ENCODE data around the gene NCKAP5.

The NCKAP5 gene

DNA sequence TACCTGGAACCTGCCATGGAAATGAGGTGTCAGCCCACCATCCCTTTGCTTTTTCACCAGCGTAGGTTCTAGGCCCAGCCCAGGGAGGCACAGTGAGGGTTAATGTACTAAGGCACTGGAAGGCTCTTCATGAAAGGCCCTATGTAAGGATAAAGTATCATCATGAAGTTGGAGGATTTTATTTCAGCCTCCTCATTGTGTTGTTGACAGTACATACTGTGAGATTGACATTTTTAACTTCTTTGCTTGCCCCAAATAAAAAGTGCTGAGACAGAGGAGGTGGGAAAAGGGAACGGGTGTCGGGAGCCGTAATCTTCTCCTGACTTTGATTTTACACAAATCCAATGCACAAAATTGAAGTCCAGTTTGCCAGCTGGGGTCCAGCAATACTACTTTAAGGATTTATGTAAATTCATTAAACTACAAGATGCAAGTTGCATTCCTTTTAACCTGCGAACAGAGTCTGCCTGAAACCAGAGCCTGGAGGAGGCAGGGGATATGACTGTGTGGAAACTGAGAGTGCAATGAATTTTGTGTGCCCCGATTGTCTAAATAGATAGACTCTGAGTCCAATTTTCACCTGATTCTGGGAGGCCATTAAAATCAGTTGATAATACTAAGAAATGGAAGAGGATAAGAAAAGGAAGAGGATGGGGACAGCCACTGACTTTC, 5.4 kb upstream of the NCKAP5 start:
- FAIRE-seq (no peak), DNase-seq (ENCODE audit: insufficient read length) (no peak)
- TF ChIP-seq POLR2AphosphoS5 (IDR thresholded peaks at IDR 0.05; ENCODE audit: low read depth, low read length) (no peak), POLR2A (IDR thresholded peaks at IDR 0.05; ENCODE audit: low read depth, low read length) (no peak), TAF1 (IDR thresholded peaks at IDR 0.05; ENCODE audit: borderline replicate concordance, low read depth, low read length) (no peak)

DNA sequence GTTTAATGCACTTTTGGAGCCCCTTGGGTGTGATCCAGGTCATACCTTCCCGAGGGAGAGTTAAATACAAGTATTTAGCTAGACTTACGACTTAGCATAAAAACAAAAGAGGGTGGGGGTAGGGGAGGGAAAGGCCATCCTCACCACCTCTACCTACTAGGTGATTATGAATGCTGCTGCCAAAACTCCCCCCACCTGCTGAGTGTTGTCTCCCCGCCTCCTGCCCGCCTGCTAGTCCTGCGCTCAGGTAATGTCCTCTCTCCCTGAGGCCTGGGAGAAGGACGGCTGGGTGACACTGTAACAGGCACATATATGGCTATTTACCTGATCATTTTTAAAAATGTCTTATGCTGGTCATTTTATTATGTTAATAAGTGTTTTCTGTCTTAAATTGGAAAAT, 3.0 kb upstream of the NCKAP5 start:
- DNase-seq (ENCODE audit: insufficient read length) (no peak), FAIRE-seq (no peak)

DNA sequence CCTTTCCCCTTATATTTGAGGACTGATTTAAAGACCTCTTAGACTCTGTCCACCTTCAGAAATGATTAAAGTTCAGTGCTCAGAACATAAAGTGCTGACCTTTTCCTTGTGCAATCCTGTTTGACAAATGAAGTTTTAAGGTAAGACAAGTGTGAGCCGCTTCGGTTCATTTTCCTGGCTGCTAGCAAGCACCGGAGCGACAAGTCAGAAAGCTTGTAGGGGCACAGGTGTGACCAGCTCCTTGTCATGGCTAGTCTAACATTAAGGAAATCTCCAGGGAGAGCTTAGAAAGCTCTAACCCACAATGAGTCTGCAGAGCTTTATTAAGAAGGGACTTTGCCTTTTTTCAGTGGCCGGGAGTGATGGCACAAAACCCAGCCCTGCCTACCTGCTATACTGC, 2.3 kb upstream of the NCKAP5 start:
- DNase-seq (ENCODE audit: insufficient read length) (no peak), FAIRE-seq (no peak)
- TF ChIP-seq TAF1 (IDR thresholded peaks at IDR 0.05; ENCODE audit: borderline replicate concordance, low read depth, low read length): no peak
- TF ChIP-seq POLR2A (IDR thresholded peaks at IDR 0.05; ENCODE audit: low read depth, low read length): no peak

More for the DNA sequence above, 3.0 kb upstream of the NCKAP5 start:
- no peak for TF ChIP-seq TAF1 (IDR thresholded peaks at IDR 0.05; ENCODE audit: borderline replicate concordance, low read depth, low read length)
- no peak for TF ChIP-seq POLR2AphosphoS5 (IDR thresholded peaks at IDR 0.05; ENCODE audit: low read depth, low read length)
- TF ChIP-seq POLR2A (IDR thresholded peaks at IDR 0.05; ENCODE audit: low read depth, low read length): no peak

DNA sequence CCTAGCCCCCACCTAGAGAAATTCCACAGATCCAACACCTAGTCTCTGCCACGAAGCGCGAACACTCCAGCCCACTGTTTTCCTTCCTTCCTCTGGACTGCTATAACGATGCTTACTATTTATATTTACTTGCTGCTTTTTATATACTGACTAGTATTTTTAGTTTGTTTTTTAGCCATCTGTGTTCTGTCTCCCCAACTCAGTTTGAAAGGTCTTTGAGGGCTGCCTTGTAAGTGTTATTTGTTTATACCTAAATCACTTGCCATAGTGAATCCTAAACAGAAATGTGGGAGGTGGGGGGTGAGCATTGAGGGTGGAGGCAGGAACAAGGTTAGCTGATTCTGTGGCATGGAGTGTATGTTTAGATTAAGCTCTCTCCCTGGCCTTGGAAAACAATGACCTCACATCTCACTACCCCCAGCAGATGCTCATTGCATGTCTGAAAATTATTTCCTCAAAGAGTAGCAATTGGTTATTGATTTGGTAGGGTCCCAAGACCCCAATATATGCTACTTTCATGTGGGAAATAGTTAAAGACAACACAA, 1.1 kb upstream of the NCKAP5 start:
- no peak for TF ChIP-seq TAF1 (IDR thresholded peaks at IDR 0.05; ENCODE audit: borderline replicate concordance, low read depth, low read length)
- TF ChIP-seq POLR2AphosphoS5 (IDR thresholded peaks at IDR 0.05; ENCODE audit: low read depth, low read length): no peak
- TF ChIP-seq POLR2A (IDR thresholded peaks at IDR 0.05; ENCODE audit: low read depth, low read length): no peak
- FAIRE-seq (no peak), DNase-seq (ENCODE audit: insufficient read length) (no peak)

DNA sequence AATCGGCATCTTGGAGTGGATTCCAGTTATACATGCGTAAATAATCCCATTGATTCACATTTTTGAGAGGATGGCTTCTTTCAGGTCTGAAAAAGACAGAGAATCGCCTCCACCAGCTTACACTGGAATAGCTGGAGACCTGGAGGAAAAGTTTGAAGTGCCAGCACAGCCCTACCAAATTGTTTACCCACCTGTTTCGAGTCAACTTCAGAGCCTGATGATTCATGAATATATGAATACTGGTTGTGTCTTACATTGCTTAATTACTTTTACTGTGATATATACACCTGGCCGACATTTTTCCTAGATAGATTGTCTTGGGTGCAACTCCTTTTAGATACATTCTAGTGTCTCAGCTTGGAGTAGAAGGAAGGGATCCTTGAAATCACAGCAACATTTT, 335 bp upstream of the NCKAP5 start:
- TF ChIP-seq POLR2AphosphoS5 (IDR thresholded peaks at IDR 0.05; ENCODE audit: low read depth, low read length) (no peak), POLR2A (IDR thresholded peaks at IDR 0.05; ENCODE audit: low read depth, low read length) (no peak), TAF1 (IDR thresholded peaks at IDR 0.05; ENCODE audit: borderline replicate concordance, low read depth, low read length) (no peak)
- DNase-seq (ENCODE audit: insufficient read length): no peak
- FAIRE-seq: no peak

DNA sequence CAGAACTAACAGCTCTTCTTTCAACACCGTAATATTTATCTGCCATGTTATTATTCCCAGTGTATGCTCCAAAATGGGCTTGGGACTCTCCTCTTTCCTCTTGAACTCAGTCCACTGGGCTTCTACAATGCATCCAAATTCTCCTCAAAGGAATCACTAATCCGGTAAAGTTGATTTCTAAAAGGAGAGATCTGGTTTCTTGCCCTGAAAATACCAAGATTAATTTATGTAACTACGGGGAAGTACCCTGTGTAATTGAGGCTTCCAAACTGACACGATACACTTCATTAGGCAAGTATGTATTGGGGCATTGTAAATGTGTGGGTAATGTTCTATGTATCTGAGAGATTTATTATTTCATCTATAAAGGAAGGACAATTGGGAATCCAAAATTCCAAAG, 5.7 kb downstream of the NCKAP5 start:
- DNase-seq (ENCODE audit: insufficient read length) (no peak), FAIRE-seq (no peak)
- TF ChIP-seq POLR2AphosphoS5 (IDR thresholded peaks at IDR 0.05; ENCODE audit: low read depth, low read length) (no peak), TAF1 (IDR thresholded peaks at IDR 0.05; ENCODE audit: borderline replicate concordance, low read depth, low read length) (no peak), POLR2A (IDR thresholded peaks at IDR 0.05; ENCODE audit: low read depth, low read length) (no peak)

DNA sequence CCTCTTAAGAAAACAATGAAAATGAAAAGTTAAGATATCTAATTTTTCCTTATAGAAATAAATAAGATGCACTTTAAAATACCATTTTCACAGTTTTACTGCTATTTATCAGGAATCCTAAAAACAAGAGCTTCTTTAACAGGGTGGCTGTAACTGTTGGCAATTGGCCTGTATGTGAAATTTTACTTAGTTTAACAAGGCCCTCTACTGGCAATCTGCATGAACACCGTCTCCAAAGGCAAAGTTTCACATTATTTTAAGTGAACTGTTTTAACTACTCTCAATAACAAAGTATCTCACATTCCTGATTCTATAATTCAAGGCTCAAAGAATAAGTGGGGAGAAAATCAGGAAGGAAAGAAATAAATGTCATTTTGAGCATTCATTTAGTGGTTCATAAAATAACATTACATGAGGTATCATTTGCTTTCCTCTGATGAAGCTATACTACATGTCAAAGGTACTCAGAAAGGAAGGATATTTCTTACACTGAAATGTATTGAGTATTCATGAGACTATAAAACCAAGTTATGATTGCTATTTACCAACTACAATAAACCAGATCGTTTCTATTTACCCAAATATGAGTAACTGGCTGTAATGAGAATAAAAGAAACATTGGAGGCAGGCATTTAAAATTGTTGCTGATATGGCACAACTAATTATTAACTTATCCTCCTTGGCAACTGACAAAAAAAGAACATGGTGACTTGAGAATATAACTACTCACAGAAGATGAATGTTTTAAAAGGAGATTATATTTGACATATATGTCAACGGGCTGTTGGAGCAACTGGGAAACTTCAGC, 7.0 kb downstream of the NCKAP5 start:
- TF ChIP-seq POLR2AphosphoS5 (IDR thresholded peaks at IDR 0.05; ENCODE audit: low read depth, low read length) (no peak), TAF1 (IDR thresholded peaks at IDR 0.05; ENCODE audit: borderline replicate concordance, low read depth, low read length) (no peak), POLR2A (IDR thresholded peaks at IDR 0.05; ENCODE audit: low read depth, low read length) (no peak)
- FAIRE-seq (no peak), DNase-seq (ENCODE audit: insufficient read length) (no peak)

DNA sequence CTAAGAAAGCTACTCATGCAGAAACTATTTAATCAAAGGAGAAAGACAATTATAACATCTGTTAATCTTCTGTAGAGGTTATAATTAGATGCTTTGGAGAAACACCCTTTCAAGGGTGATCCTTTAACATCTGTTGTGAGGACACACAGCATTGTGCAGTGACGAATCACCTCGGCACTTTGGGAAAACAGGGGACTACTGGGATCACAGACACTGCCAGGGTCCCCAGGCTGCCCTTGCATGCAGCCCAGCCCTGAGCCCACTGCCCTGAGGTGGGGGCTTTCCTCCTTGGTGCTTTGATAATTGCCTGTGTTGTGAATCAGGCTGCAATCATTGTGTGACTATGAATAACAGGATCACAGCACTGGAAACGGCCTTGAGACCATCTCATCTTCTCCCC, 10.6 kb downstream of the NCKAP5 start:
- DNase-seq (ENCODE audit: insufficient read length): no peak
- TF ChIP-seq POLR2AphosphoS5 (IDR thresholded peaks at IDR 0.05; ENCODE audit: low read depth, low read length) (no peak), TAF1 (IDR thresholded peaks at IDR 0.05; ENCODE audit: borderline replicate concordance, low read depth, low read length) (no peak), POLR2A (IDR thresholded peaks at IDR 0.05; ENCODE audit: low read depth, low read length) (no peak)
- FAIRE-seq: no peak

DNA sequence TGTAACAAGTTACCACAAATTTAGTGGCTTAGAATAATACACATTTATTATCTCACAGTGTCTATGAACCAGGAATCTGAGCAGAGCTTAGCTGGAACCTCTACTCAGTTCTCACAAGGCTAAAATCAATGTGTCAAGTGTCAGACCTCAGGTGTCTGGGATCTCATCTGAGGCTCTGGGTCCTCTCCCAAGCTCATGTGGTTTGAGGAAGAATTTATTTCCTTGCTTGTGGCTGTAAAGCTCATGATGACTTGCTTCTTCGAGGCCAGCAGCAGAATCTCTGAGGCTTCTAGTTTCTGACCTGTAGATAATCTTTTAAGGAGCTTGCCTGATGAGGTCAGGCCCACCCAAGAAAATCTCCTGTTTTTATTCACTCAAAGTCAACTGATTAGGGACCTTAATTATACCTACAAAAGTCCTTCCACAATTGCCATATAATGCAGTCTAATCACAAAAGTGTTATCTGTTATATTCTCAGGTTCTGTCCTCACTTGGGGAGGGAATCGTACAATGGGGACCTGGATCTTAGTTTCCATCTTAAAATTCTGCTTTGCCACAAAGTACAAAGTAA, 14.3 kb downstream of the NCKAP5 start:
- DNase-seq (ENCODE audit: insufficient read length) (no peak), FAIRE-seq (no peak)
- TF ChIP-seq POLR2AphosphoS5 (IDR thresholded peaks at IDR 0.05; ENCODE audit: low read depth, low read length) (no peak), TAF1 (IDR thresholded peaks at IDR 0.05; ENCODE audit: borderline replicate concordance, low read depth, low read length) (no peak), POLR2A (IDR thresholded peaks at IDR 0.05; ENCODE audit: low read depth, low read length) (no peak)

DNA sequence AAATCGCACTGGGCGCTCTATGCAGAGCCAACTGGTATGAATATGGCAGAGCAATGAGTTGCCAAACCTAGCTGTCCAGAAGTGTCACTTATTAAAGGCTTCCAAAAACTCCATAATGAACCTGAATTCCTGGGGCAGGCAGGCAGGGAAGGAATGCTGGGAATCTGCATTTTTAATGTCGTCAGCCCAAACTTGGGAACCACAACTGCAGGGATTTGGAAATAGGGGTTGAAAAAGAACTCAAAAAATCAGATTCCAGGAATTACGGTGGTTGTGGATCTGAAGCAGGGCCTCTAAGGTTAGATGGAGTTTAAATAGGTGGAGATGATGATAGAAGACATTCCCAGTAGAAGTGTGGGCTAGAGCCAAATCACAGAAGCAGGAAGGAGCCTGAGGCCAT, 15.0 kb downstream of the NCKAP5 start:
- no peak for FAIRE-seq
- TF ChIP-seq POLR2A (IDR thresholded peaks at IDR 0.05; ENCODE audit: low read depth, low read length) (no peak), TAF1 (IDR thresholded peaks at IDR 0.05; ENCODE audit: borderline replicate concordance, low read depth, low read length) (no peak), POLR2AphosphoS5 (IDR thresholded peaks at IDR 0.05; ENCODE audit: low read depth, low read length) (no peak)

DNA sequence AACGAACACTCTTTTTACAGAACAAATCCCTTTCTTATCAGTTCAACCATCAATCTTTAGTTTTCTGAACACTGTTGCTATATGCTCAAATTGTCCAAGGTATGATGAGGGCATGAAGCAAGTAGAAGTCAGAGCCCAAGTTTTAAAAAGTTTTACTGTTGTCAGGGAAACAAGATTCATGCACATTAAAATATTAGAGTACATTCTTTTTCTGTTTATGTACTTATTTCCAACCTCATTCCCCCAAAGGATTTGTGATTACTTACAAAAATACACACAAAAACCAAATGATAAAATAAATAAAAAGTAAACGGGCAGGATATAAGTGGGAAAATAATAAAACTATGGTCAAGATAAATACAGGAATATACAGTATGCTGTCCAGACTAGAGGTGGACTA, 15.4 kb downstream of the NCKAP5 start:
- no peak for FAIRE-seq
- TF ChIP-seq TAF1 (IDR thresholded peaks at IDR 0.05; ENCODE audit: borderline replicate concordance, low read depth, low read length) (no peak), POLR2AphosphoS5 (IDR thresholded peaks at IDR 0.05; ENCODE audit: low read depth, low read length) (no peak), POLR2A (IDR thresholded peaks at IDR 0.05; ENCODE audit: low read depth, low read length) (no peak)
- no peak for DNase-seq (ENCODE audit: insufficient read length)

More for the DNA sequence above, 15.0 kb downstream of the NCKAP5 start:
- no peak for DNase-seq (ENCODE audit: insufficient read length)

All from GM12892 (cell line).